ENCODE results near the gene KLHL17.
A peak's percentile ranks its signal among the peaks of the same experiment; 100 is the strongest.

KLHL17 gene

GRCh38 chr1:952201-952600 lies 8.2 kb upstream of the KLHL17 start:
- Histone ChIP-seq H2BK15ac (ENCODE audit: low read length) (no peak overlapping the region), H2BK12ac (ENCODE audit: low read length) (no peak overlapping the region), H3K18ac (ENCODE audit: low read length) (no peak overlapping the region), H3K27me3 (ENCODE audit: control insufficient read depth in 3 of 3, insufficient read depth in 3 of 3, low read depth in 1 of 3, low read length in 3 of 3) (no peaks in the 10 kb centered on the region), H3K9ac (ENCODE audit: low read depth, low read length, poor library complexity) (no peak overlapping the region), H4K91ac (ENCODE audit: low read depth, low read length, poor library complexity) (no peak overlapping the region), H3K4me1 (ENCODE audit: control insufficient read depth in 2 of 2, insufficient read depth in 1 of 2, low read depth in 1 of 2, low read length in 2 of 2) (no peaks in the 10 kb centered on the region), H3K79me1 (ENCODE audit: low read depth, low read length) (peaks cover 3% of the 10 kb centered on the region), H2BK5ac (ENCODE audit: low read length) (no peak overlapping the region), H2AFZ (ENCODE audit: low read length) (no peak overlapping the region), H3K4me2 (ENCODE audit: insufficient read depth, low read length, poor library complexity, severe bottlenecking) (no peak overlapping the region), H3K27ac (replicated peaks; ENCODE audit: low read length) (no peak overlapping the region), H2BK120ac (ENCODE audit: low read depth, low read length) (no peak overlapping the region), H3K4me3 (ENCODE audit: low read length in 2 of 2) (no peak overlapping the region), H3K14ac (ENCODE audit: low read length) (no peak overlapping the region), H4K8ac (ENCODE audit: low read depth, low read length) (no peak overlapping the region), H3K9me3 (replicated peaks in 1 of 2; ENCODE audit: control insufficient read depth in 2 of 2, insufficient read depth in 1 of 2, low read depth in 1 of 2, low read length in 2 of 2) (peaks cover 0 to 2% of the 10 kb centered on the region in 2 donors), H2AK5ac (ENCODE audit: low read depth, low read length) (no peak overlapping the region), H3K23ac (ENCODE audit: low read depth, low read length, poor library complexity) (no peak overlapping the region), H3K36me3 (replicated peaks in 1 of 2; ENCODE audit: control insufficient read depth in 2 of 2, insufficient read depth in 2 of 2, low read length in 2 of 2) (peaks cover 65 to 99% of the 10 kb centered on the region in 2 donors), H3K4ac (ENCODE audit: low read length) (no peak overlapping the region)
- no CpG with 5 or more reads among the region's 15 CpGs for WGBS, 2 donors (ENCODE audit: extremely low coverage in 2 of 2, insufficient read length in 2 of 2, insufficient replicate concordance in 1 of 2)
- DNase-seq (ENCODE audit: low spot score) = no peak

GRCh38 chr1:952603-953002 lies 7.8 kb upstream of the KLHL17 start:
- Histone ChIP-seq H2BK120ac (ENCODE audit: low read depth, low read length) (no peak overlapping the region), H3K4me2 (ENCODE audit: insufficient read depth, low read length, poor library complexity, severe bottlenecking) (no peak overlapping the region), H2BK15ac (ENCODE audit: low read length) (no peak overlapping the region), H3K36me3 (replicated peaks in 1 of 2; ENCODE audit: control insufficient read depth in 2 of 2, insufficient read depth in 2 of 2, low read length in 2 of 2) (peaks cover 64 to 97% of the 10 kb centered on the region in 2 donors), H3K27me3 (ENCODE audit: control insufficient read depth in 3 of 3, insufficient read depth in 3 of 3, low read depth in 1 of 3, low read length in 3 of 3) (no peaks in the 10 kb centered on the region), H3K4ac (ENCODE audit: low read length) (no peak overlapping the region), H4K8ac (ENCODE audit: low read depth, low read length) (no peak overlapping the region), H4K91ac (ENCODE audit: low read depth, low read length, poor library complexity) (no peak overlapping the region), H3K79me1 (ENCODE audit: low read depth, low read length) (peaks cover 3% of the 10 kb centered on the region), H3K9ac (ENCODE audit: low read depth, low read length, poor library complexity) (no peak overlapping the region), H2AFZ (ENCODE audit: low read length) (no peak overlapping the region), H3K18ac (ENCODE audit: low read length) (no peak overlapping the region), H2BK5ac (ENCODE audit: low read length) (no peak overlapping the region), H3K14ac (ENCODE audit: low read length) (no peak overlapping the region), H3K9me3 (replicated peaks in 1 of 2; ENCODE audit: control insufficient read depth in 2 of 2, insufficient read depth in 1 of 2, low read depth in 1 of 2, low read length in 2 of 2) (peaks cover 0 to 2% of the 10 kb centered on the region in 2 donors), H3K23ac (ENCODE audit: low read depth, low read length, poor library complexity) (peak overlapping the region; percentile 65), H2AK5ac (ENCODE audit: low read depth, low read length) (no peak overlapping the region), H3K4me3 (ENCODE audit: low read length in 2 of 2) (no peak overlapping the region), H3K4me1 (ENCODE audit: control insufficient read depth in 2 of 2, insufficient read depth in 1 of 2, low read depth in 1 of 2, low read length in 2 of 2) (no peaks in the 10 kb centered on the region), H2BK12ac (ENCODE audit: low read length) (no peak overlapping the region), H3K27ac (replicated peaks; ENCODE audit: low read length) (no peak overlapping the region)
- no CpG with 5 or more reads among the region's 7 CpGs for WGBS, 2 donors (ENCODE audit: extremely low coverage in 2 of 2, insufficient read length in 2 of 2, insufficient replicate concordance in 1 of 2)
- DNase-seq (ENCODE audit: low spot score) = no peak

DNA sequence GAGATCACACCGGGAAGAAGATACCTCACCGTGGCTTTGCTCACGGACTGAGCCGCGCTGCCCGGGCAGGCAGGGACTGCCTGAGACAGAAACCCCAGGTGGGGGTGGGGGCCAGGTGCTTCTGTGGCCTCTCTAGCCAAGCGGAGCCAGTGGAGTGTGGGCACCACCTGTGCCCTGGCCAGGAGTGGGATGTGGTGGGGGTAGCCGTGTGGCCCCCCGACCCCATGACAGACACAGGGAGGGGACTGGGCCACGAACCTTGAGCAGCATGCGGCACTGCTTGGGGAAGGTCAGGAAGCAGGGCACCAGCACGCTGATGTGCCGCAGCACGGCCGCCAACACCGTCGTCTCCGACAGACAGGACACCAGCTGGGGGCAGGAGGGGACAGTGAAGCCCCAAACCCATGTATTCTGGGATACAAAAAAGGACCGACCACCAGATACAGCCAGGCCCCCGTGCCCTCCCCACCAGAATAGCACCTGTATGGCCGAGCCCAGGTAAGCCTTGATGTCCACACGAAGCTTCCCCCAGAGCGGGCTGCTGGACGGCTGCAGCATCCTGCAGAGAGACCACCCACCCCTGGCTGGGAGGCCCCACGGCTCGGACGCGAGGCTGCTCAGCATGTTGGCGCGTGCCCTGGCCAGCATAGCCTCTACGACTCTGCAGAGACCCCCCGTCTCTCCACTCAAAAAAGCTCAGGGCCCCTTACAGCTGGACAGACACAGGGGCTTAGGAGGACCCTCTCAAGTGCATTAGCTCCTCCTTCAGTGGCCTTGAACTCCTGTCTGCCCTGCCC lies 6.7 kb upstream of the KLHL17 start:
- Histone ChIP-seq H3K9ac (ENCODE audit: low read depth, low read length, poor library complexity) (no peak overlapping the region), H3K4me2 (ENCODE audit: insufficient read depth, low read length, poor library complexity, severe bottlenecking) (peak overlapping the region; percentile 2), H4K8ac (ENCODE audit: low read depth, low read length) (peak overlapping the region; percentile 65), H3K27me3 (ENCODE audit: control insufficient read depth in 3 of 3, insufficient read depth in 3 of 3, low read depth in 1 of 3, low read length in 3 of 3) (no peaks in the 10 kb centered on the region), H3K14ac (ENCODE audit: low read length) (no peak overlapping the region), H2AK5ac (ENCODE audit: low read depth, low read length) (no peak overlapping the region), H3K4me1 (ENCODE audit: control insufficient read depth in 2 of 2, insufficient read depth in 1 of 2, low read depth in 1 of 2, low read length in 2 of 2) (no peaks in the 10 kb centered on the region), H3K4me3 (ENCODE audit: low read length in 2 of 2) (peak overlapping the region in 1 of 2 donors; percentile 11), H3K79me1 (ENCODE audit: low read depth, low read length) (peaks cover 8% of the 10 kb centered on the region), H3K36me3 (replicated peaks in 1 of 2; ENCODE audit: control insufficient read depth in 2 of 2, insufficient read depth in 2 of 2, low read length in 2 of 2) (peaks cover 59 to 86% of the 10 kb centered on the region in 2 donors), H2AFZ (ENCODE audit: low read length) (no peak overlapping the region), H3K9me3 (replicated peaks in 1 of 2; ENCODE audit: control insufficient read depth in 2 of 2, insufficient read depth in 1 of 2, low read depth in 1 of 2, low read length in 2 of 2) (peaks cover 0 to 2% of the 10 kb centered on the region in 2 donors), H2BK12ac (ENCODE audit: low read length) (no peak overlapping the region), H2BK120ac (ENCODE audit: low read depth, low read length) (no peak overlapping the region), H2BK15ac (ENCODE audit: low read length) (no peak overlapping the region), H2BK5ac (ENCODE audit: low read length) (no peak overlapping the region), H3K23ac (ENCODE audit: low read depth, low read length, poor library complexity) (no peak overlapping the region), H3K4ac (ENCODE audit: low read length) (no peak overlapping the region), H3K27ac (replicated peaks; ENCODE audit: low read length) (no peak overlapping the region), H3K18ac (ENCODE audit: low read length) (no peak overlapping the region), H4K91ac (ENCODE audit: low read depth, low read length, poor library complexity) (no peak overlapping the region)
- no peak for DNase-seq (ENCODE audit: low spot score)
- WGBS, 2 donors (ENCODE audit: extremely low coverage in 2 of 2, insufficient read length in 2 of 2, insufficient replicate concordance in 1 of 2) = no CpG with 5 or more reads among the region's 32 CpGs

DNA sequence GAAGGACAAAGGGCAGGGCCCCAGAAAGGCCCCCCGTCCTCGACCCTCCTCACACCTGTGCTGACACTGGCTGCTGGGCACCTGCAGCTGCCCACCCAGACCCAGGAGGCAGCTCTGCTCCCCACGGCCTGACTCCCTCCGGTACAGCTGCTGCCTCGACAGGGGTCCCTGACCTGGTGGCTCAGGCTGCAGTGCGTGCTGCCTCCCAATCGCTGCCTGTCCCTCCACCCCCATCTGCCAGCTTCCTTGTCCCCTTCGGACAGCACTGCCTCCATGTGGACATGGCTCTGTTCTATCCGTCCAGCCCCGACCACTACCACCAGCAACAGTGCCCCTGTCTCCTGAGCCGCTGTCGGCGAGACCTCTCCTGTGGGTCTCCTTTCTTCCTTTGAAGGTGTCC lies 5.5 kb upstream of the KLHL17 start:
- Histone ChIP-seq H3K9me3 (replicated peaks in 1 of 2; ENCODE audit: control insufficient read depth in 2 of 2, insufficient read depth in 1 of 2, low read depth in 1 of 2, low read length in 2 of 2) (peaks cover 0 to 2% of the 10 kb centered on the region in 2 donors), H3K4me3 (ENCODE audit: low read length in 2 of 2) (no peak overlapping the region), H3K18ac (ENCODE audit: low read length) (no peak overlapping the region), H3K27me3 (ENCODE audit: control insufficient read depth in 3 of 3, insufficient read depth in 3 of 3, low read depth in 1 of 3, low read length in 3 of 3) (peaks cover 0 to 7% (median 4%) of the 10 kb centered on the region in 3 experiments), H3K9ac (ENCODE audit: low read depth, low read length, poor library complexity) (no peak overlapping the region), H3K4ac (ENCODE audit: low read length) (no peak overlapping the region), H2BK15ac (ENCODE audit: low read length) (no peak overlapping the region), H3K27ac (replicated peaks; ENCODE audit: low read length) (no peak overlapping the region), H3K36me3 (replicated peaks in 1 of 2; ENCODE audit: control insufficient read depth in 2 of 2, insufficient read depth in 2 of 2, low read length in 2 of 2) (peaks cover 47 to 74% of the 10 kb centered on the region in 2 donors), H2BK12ac (ENCODE audit: low read length) (no peak overlapping the region), H4K91ac (ENCODE audit: low read depth, low read length, poor library complexity) (no peak overlapping the region), H2BK5ac (ENCODE audit: low read length) (no peak overlapping the region), H2BK120ac (ENCODE audit: low read depth, low read length) (no peak overlapping the region), H3K4me2 (ENCODE audit: insufficient read depth, low read length, poor library complexity, severe bottlenecking) (no peak overlapping the region), H2AK5ac (ENCODE audit: low read depth, low read length) (no peak overlapping the region), H3K79me1 (ENCODE audit: low read depth, low read length) (peaks cover 10% of the 10 kb centered on the region), H3K4me1 (ENCODE audit: control insufficient read depth in 2 of 2, insufficient read depth in 1 of 2, low read depth in 1 of 2, low read length in 2 of 2) (no peaks in the 10 kb centered on the region), H4K8ac (ENCODE audit: low read depth, low read length) (no peak overlapping the region), H3K14ac (ENCODE audit: low read length) (no peak overlapping the region), H2AFZ (ENCODE audit: low read length) (no peak overlapping the region), H3K23ac (ENCODE audit: low read depth, low read length, poor library complexity) (peak overlapping the region; percentile 55)
- WGBS, 2 donors (ENCODE audit: extremely low coverage in 2 of 2, insufficient read length in 2 of 2, insufficient replicate concordance in 1 of 2) = no CpG with 5 or more reads among the region's 13 CpGs
- DNase-seq (ENCODE audit: low spot score) = no peak
